GM12892 (cell line): ENCODE data around the gene CIB4.

Experiments
- POLR2AphosphoS5 ChIP-seq: IDR thresholded peaks from 2 replicates; pipeline ENCODE4 v1.6.1; 2011; ENCODE audit warnings: low read depth, low read length, control low read depth
- TAF1 ChIP-seq: IDR thresholded peaks from 2 replicates; pipeline ENCODE4 v1.6.1; 2011; ENCODE audit warnings: low read depth, mild to moderate bottlenecking, control low read depth, low read length, borderline replicate concordance

DNA sequence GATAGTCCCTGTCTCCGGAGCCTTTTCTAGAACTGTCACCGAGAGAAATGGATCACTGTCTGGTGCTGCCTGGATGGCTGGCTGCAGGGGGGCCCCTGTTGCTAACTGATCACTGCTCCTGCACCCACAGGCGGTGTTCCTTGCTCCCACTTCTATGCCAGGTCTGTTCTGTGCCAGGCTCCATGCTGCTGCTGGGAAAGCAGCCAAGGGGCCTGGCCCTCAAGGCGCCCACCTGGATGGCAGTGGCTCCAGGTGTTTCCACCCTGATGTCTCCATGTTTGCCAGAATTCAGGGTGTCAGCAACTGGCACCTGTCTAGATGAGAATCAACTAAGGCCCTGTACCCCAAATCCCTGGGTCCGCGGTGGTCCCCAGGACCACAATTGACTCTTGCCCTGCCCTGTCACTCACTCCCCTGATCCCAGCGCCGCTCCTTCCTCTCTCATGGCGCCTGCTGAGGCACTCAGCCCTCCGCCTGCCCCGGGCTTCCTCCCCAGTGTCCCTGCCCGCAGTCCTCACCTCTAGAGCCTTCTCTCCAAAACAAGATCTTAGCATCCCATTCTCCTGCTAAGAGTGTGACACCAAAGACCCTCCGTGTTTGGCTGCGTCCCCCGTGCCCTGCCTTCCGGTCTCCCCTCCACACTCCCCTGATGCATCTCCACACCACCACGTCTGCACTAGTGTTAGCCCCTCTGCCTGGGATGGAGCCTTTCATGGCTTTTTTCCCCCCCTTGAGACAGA lies 90.7 kb downstream of the CIB4 start:
- TF ChIP-seq TAF1, result no peak
- no peak for TF ChIP-seq POLR2AphosphoS5
